Heart right ventricle (tissue), 16 donors: ENCODE measurements around the gene WIPF2. TPM values are rescaled to one million over a fixed set of nuclear protein-coding genes. Genes with fewer than 3 reads are reported as not detected.

ENCODE experiments used
- ATAC-seq, 8 donors: fragments of 200-7000 bp; cut with Tn5 transposase; one replicate each; pipeline ENCODE4 v1.9.1; 2020; ENCODE audit warnings: mild to moderate bottlenecking in 8 of 8, moderate library complexity in 8 of 8, moderate number of reproducible peaks in 1 of 8
- DNase-seq, 2 donors: peaks; one replicate each; pipeline ENCODE4 v3.0.0-alpha.2; 2020
- H3K27ac ChIP-seq, 10 donors: fragments of 200-600 bp; sonication (generic) in 2 of 10; one replicate each; pipeline versions ENCODE4 v1.5.0 to v1.8.0; 2020 to 2022; ENCODE audit warnings: mild to moderate bottlenecking in 3 of 10
- H3K27me3 ChIP-seq, 7 donors: fragments of 200-600 bp; one replicate each; pipeline ENCODE4 v1.8.0; 2021 to 2022; ENCODE audit warnings: mild to moderate bottlenecking in 2 of 7
- H3K36me3 ChIP-seq, 9 donors: fragments of 200-600 bp; sonication (generic) in 1 of 9; one replicate each; pipeline versions ENCODE4 v1.5.0 to v1.8.0; 2020 to 2022; ENCODE audit warnings: mild to moderate bottlenecking in 2 of 9
- H3K4me1 ChIP-seq, 9 donors: fragments of 200-600 bp; sonication (generic) in 1 of 9; one replicate each; pipeline versions ENCODE4 v1.5.0 to v1.8.0; 2020 to 2022; ENCODE audit warnings: mild to moderate bottlenecking in 4 of 9
- H3K4me3 ChIP-seq, 10 donors: fragments of 200-600 bp; sonication (generic) in 2 of 10; one replicate each; pipeline versions ENCODE4 v1.5.0 to v1.8.0; 2020 to 2022; ENCODE audit warnings: mild to moderate bottlenecking in 7 of 10, moderate library complexity in 2 of 10
- H3K9me3 ChIP-seq, 11 donors: fragments of 200-600 bp in 10 of 11; sonication (generic) in 2 of 11; one replicate each; pipeline versions ENCODE4 v1.5.0 to v1.8.0; 2013 to 2022; ENCODE audit warnings: mild to moderate bottlenecking in 2 of 11, control low read depth in 1 of 11, moderate library complexity in 1 of 11
- CTCF ChIP-seq, 9 donors: fragments of 200-600 bp; sonication (generic) in 2 of 9; IDR thresholded peaks; one replicate each; pipeline versions ENCODE4 v1.5.0 to v1.8.0; 2021 to 2022; ENCODE audit warnings: antibody characterized with exemption in 9 of 9, mild to moderate bottlenecking in 5 of 9, moderate library complexity in 1 of 9
- WGBS, 2 donors: extraction: QIAGEN DNeasy Blood & Tissue Kit; methylation state at CpG; one replicate each; pipeline ENCODE4 v1.1.7; 2013; ENCODE audit warnings: inconsistent platforms in 1 of 2; 5-methylcytosine and 5-hydroxymethylcytosine counted together
- intact Hi-C, 10 donors: fragments of 100-400 bp; cut with DNase I; formaldehyde crosslinking; loops; one replicate each; pipeline versions ENCODE4 v1.11.1 to v1.14.2; 2022
- polyA plus RNA-seq, 2 donors: library from polyadenylated mRNA; stranded (reverse); fragments of 200-250 nt; gene quantifications; one replicate each; pipeline ENCODE4 v1.2.3, GENCODE V29; 2013
- total RNA-seq, 10 donors: library from RNA; stranded (reverse); fragmentation: NEBNext Ultra II Directional in 3 of 10; extraction: Animal tissue kit (Norgen Biotek cat#: 25700) in 3 of 10; gene quantifications; one replicate each; pipeline versions ENCODE4 v1.2.1 to v1.2.4, GENCODE V29; 2021 to 2023
- donor health status: Arrhythmogenic right ventricular cardiomyopathy.
- donor health status: ischemic (EF 13 %, LVEDD 7.1; RV severe dilation, severe dysfunction).
- donor health status: healthy with polysubstance abuse.
- donor health status: DM: no; HTN: yes; CAD: no.
- donor health status: DM: no; HTN: no; CAD: no.
- donor health status: ischemic (EF 25% LVEDD 6.9; RV normal size, moderate dysfunction).
- donor health status: ischemic (EF 25% LVEDD 5.7; RV mildly dilated, moderate dysfunction).
- donor health status: healthy.
- donor health status: DM: yes; HTN: yes; CAD: no.
- donor health status: Ischemic cardiomyopathy.
- donor health status: ischemic (EF 35%, LVEDD 5.7; RV mildly dilated, moderate dysfunction).
- donor health status: nonischemic (EF 11% LVEDD 7.7; RV severe dilation, severe dysfunction).
- donor health status: DM: yes; HTN: yes; CAD: no.
- donor health status: PGD.
- donor health status: ischemic (EF 29% LVEDD 5.4; RV normal size, mild dysfunction).
- donor health status: nonischemic (EF 23%, LVEDD 6.1; RV moderate dilation, normal function).

The WIPF2 gene
- total and polyA plus RNA-seq, 12 donors, result 5.1 to 16.0 (median 12.5) TPM

DNA sequence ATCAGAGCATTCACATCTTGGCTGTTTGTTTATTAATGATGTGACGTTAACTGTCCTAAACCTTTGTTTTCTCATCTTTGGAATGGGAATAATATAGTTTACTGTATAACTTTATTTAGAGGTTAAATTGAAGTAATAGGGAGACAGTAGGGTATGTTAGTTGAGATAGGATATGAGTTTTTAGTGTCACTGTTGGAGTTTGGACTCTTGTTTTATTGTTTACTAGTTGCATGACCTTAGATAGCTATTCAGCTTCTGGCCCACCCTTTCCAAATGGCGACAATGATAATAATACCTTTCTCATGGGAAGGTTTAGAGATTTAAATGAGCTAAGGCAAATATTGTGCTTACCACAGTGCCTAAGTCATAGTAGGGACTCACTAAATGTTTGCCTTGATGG is 40.4 kb downstream of the WIPF2 start:
- Histone ChIP-seq H3K27ac (no peak overlapping the region), H3K9me3 (no peaks in the 10 kb centered on the region), H3K27me3 (no peaks in the 10 kb centered on the region), H3K4me3 (no peak overlapping the region), H3K4me1 (peaks cover 0 to 9% (median 0%) of the 10 kb centered on the region in 9 donors), H3K36me3 (peaks cover 0 to 87% (median 58%) of the 10 kb centered on the region in 9 donors)
- ATAC-seq (no peak), DNase-seq (no peak)
- WGBS, 2 donors, result 93 to 95% methylated on average over 2 of the region's 2 CpGs
- intact Hi-C loops, result no loop called here
- no peak for TF ChIP-seq CTCF (IDR thresholded peaks at IDR 0.05)

GRCh38 chr17:40260528-40260927 is 41.4 kb downstream of the WIPF2 start:
- WGBS, 2 donors, result 76 to 78% methylated on average over 7 of the region's 7 CpGs
- Histone ChIP-seq H3K27me3 (no peaks in the 10 kb centered on the region), H3K4me1 (peaks cover 0 to 9% (median 0%) of the 10 kb centered on the region in 9 donors), H3K36me3 (peaks cover 0 to 97% (median 68%) of the 10 kb centered on the region in 9 donors), H3K4me3 (no peak overlapping the region), H3K27ac (no peak overlapping the region), H3K9me3 (no peaks in the 10 kb centered on the region)
- DNase-seq (peak in 1 of 2 donors; percentile 16), ATAC-seq (peak in 1 of 8 donors; percentile 48)
- TF ChIP-seq CTCF (IDR thresholded peaks at IDR 0.05), result no peak
- intact Hi-C loops, result loop anchor here in 1 of 10 donors (10.0 kb wide), 1 partner anchor 256 kb away; no protein-coding TSS in a partner anchor

DNA sequence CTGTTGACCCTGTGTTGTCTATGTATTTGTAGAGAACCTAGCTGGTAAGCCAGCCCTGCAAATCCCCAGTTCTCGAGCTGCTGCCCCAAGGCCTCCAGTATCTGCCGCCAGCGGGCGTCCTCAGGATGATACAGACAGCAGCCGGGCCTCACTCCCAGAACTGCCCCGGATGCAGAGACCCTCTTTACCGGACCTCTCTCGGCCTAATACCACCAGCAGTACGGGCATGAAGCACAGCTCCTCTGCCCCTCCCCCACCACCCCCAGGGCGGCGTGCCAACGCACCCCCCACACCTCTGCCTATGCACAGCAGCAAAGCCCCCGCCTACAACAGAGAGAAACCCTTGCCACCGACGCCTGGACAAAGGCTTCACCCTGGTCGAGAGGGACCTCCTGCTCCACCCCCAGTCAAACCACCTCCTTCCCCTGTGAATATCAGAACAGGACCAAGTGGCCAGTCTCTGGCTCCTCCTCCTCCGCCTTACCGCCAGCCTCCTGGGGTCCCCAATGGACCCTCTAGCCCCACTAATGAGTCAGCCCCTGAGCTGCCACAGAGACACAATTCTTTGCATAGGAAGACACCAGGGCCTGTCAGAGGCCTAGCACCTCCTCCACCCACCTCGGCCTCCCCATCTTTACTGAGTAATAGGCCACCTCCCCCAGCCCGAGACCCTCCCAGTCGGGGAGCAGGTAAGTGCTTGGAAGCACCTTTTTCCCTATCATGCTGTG is 45.5 kb downstream of the WIPF2 start:
- H3K9me3 ChIP-seq, result no peaks in the 10 kb centered on the region
- H3K4me1 ChIP-seq, result peaks cover 0 to 9% (median 0%) of the 10 kb centered on the region in 9 donors
- H3K27ac ChIP-seq, result no peak overlapping the region
- intact Hi-C loops, result loop anchor here in 1 of 10 donors (10.0 kb wide), 1 partner anchor 260 kb away; no protein-coding TSS in a partner anchor
- no peak overlapping the region for H3K4me3 ChIP-seq
- whole genome bisulfite sequencing, 2 donors, result 81 to 84% methylated on average over 21 of the region's 21 CpGs
- no peak for DNase-seq
- no peaks in the 10 kb centered on the region for H3K27me3 ChIP-seq
- H3K36me3 ChIP-seq, result peaks cover 0 to 100% (median 62%) of the 10 kb centered on the region in 9 donors
- peak in 1 of 8 donors; percentile 13 for ATAC-seq
- no peak for TF ChIP-seq CTCF (IDR thresholded peaks at IDR 0.05)

DNA sequence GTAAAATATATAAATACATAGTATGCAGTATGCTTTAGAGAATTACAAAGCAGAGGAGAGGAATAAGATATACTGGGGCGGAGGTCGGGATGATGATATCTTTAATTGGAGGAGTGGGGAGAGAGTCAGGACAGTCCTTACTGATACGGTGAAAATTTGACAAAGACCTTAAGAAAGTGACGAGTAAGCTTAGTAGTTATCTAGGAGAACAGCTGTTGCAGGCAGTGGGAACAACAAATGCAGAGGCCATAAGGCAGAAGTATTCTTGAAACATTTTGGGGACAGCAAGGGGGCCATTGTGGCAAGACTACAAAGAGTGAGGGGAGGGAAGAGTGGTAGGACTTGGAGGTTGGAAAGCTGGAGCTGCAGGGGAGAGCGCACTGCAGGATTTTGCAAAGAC is 46.2 kb downstream of the WIPF2 start:
- Histone ChIP-seq H3K9me3 (no peaks in the 10 kb centered on the region), H3K4me3 (no peak overlapping the region), H3K27me3 (no peaks in the 10 kb centered on the region), H3K27ac (no peak overlapping the region), H3K4me1 (peaks cover 0 to 6% (median 0%) of the 10 kb centered on the region in 9 donors), H3K36me3 (peaks cover 0 to 99% (median 58%) of the 10 kb centered on the region in 9 donors)
- intact Hi-C loops, result loop anchor here in 1 of 10 donors (10.0 kb wide), 1 partner anchor 261 kb away; no protein-coding TSS in a partner anchor
- WGBS, 2 donors, result 80 to 87% methylated on average over 5 of the region's 5 CpGs
- DNase-seq (no peak), ATAC-seq (no peak)
- no peak for TF ChIP-seq CTCF (IDR thresholded peaks at IDR 0.05)
